Endodermal cell (in vitro differentiated cells): ENCODE measurements around the gene BBC3. TPM values are rescaled to one million over a fixed set of nuclear protein-coding genes. Genes with fewer than 3 reads are reported as not detected.

Experiments used
- DNase-seq: peaks from one replicate; pipeline ENCODE4 v3.0.0-alpha.2; 2017
- H3K27ac ChIP-seq: 2 replicates; pipeline ENCODE4 v1.5.1; 2013; ENCODE audit warnings: mild to moderate bottlenecking, low read depth, low read length, moderate library complexity
- H3K27me3 ChIP-seq: 2 replicates; pipeline ENCODE4 v1.6.1; 2013; ENCODE audit warnings: mild to moderate bottlenecking, low read length, moderate library complexity; ENCODE audit not compliant: insufficient read depth, control insufficient read depth, poor library complexity, severe bottlenecking
- H3K36me3 ChIP-seq: 2 replicates; pipeline ENCODE4 v1.7.0; 2013; ENCODE audit warnings: mild to moderate bottlenecking, low read length, moderate library complexity; ENCODE audit not compliant: control insufficient read depth, insufficient read depth
- H3K4me1 ChIP-seq: one replicate; pipeline ENCODE4 v1.7.0; 2013; ENCODE audit warnings: low read length; ENCODE audit not compliant: control insufficient read depth, insufficient read depth
- H3K4me3 ChIP-seq: 2 replicates; pipeline ENCODE4 v1.5.1; 2013; ENCODE audit warnings: mild to moderate bottlenecking, low read length, moderate library complexity
- H3K9ac ChIP-seq: 2 replicates; pipeline ENCODE4 v1.6.1; 2013; ENCODE audit warnings: mild to moderate bottlenecking, low read length, moderate library complexity; ENCODE audit not compliant: poor library complexity, severe bottlenecking; ENCODE audit errors: extremely low read depth
- H3K9me3 ChIP-seq: 2 replicates; pipeline ENCODE4 v1.6.1; 2013; ENCODE audit warnings: mild to moderate bottlenecking, low read length, moderate library complexity; ENCODE audit not compliant: control insufficient read depth
- H3K27ac Mint-ChIP-seq: 2 replicates; pipeline ENCODE4 v1.8.0; 2020; ENCODE audit warnings: mixed read lengths
- H3K27me3 Mint-ChIP-seq: 2 replicates; pipeline ENCODE4 v1.8.0; 2021; ENCODE audit warnings: mild to moderate bottlenecking, mixed read lengths; ENCODE audit not compliant: insufficient read depth
- H3K36me3 Mint-ChIP-seq: 2 replicates; pipeline ENCODE4 v1.8.0; 2020; ENCODE audit warnings: low read depth, mixed read lengths
- H3K4me1 Mint-ChIP-seq: 2 replicates; pipeline ENCODE4 v1.8.0; 2020; ENCODE audit warnings: mixed read lengths
- H3K4me3 Mint-ChIP-seq: 2 replicates; pipeline ENCODE4 v1.8.0; 2020; ENCODE audit warnings: mild to moderate bottlenecking, moderate library complexity, mixed read lengths
- H3K9me3 Mint-ChIP-seq: 2 replicates; pipeline ENCODE4 v1.8.0; 2020; ENCODE audit warnings: mild to moderate bottlenecking, mixed read lengths
- CTCF ChIP-seq: fragments of 200-600 bp; sonication (generic); conservative IDR thresholded peaks from 2 replicates; pipeline ENCODE4 v1.5.0; 2021; ENCODE audit warnings: antibody characterized with exemption, mild to moderate bottlenecking
- WGBS, 2 experiments: methylation state at CpG; one replicate each; pipeline versions ENCODE4 v1.1.5 to v1.1.7; 2013; ENCODE audit warnings: missing lambda C conversion rate in 2 of 2, mixed read lengths in 1 of 2; ENCODE audit not compliant: insufficient coverage in 1 of 2, insufficient read length in 1 of 2; 5-methylcytosine and 5-hydroxymethylcytosine counted together
- total RNA-seq, 2 donors: library from RNA; stranded (reverse); fragmentation: NEBNext Ultra II Directional in 1 of 2; extraction: Animal tissue kit (Norgen Biotek cat#: 25700) in 1 of 2; gene quantifications; 2 replicates in 1 of 2; 3 replicates in 1 of 2; pipeline ENCODE4 v1.2.1, GENCODE V29; 2021

BBC3 gene
- total RNA-seq, 2 donors from 2014 or later: 8.8 to 13.4 TPM

DNA sequence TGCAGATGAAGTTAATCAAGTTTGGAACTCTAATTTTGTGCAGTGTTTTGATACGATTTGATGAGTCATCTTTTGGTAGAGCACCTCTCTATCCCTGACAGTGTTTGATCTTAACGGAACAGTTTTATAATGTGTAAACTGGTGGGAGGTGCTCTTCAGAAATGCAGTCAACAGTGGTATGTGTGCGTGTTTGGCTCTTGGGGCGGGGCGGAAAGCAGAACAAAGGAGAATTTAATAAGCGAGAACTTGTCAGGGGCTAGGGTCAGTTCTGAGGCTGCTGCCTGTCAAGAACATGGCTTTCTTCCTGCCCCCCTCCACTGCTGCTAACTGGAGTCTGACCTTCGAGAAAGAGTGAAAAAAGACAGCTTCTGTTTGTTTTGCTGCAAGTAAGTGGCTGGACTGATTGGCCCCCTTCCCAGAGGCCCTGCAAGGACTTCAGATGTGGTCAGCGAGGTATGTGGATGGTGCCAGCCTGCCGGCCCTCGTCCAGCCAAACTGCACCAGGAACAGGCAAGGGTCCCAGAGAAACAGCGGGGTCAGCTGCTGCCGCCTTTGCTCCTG, 40.8 kb downstream of the BBC3 start:
- Histone ChIP-seq H3K4me3 (no peak overlapping the region), H3K4me1 (peaks cover 20% of the 10 kb centered on the region), H3K27me3 (no peaks in the 10 kb centered on the region), H3K9ac (no peak overlapping the region), H3K9me3 (no peaks in the 10 kb centered on the region), H3K27ac (peak overlapping the region; percentile 85), H3K36me3 (peaks cover 76% of the 10 kb centered on the region)
- peaks cover 45% of the 10 kb centered on the region for H3K36me3 Mint-ChIP-seq
- TF ChIP-seq CTCF: no peak
- no peaks in the 10 kb centered on the region for H3K27me3 Mint-ChIP-seq
- peak overlapping the region; percentile 48 for H3K27ac Mint-ChIP-seq
- 82 to 92% methylated on average over 11 to 12 of the region's 12 CpGs for WGBS, 2 experiments
- no peaks in the 10 kb centered on the region for H3K9me3 Mint-ChIP-seq
- DNase-seq: no peak
- H3K4me3 Mint-ChIP-seq: no peak overlapping the region
- H3K4me1 Mint-ChIP-seq: peaks cover 38% of the 10 kb centered on the region

- Histone ChIP-seq H3K27me3 (no peaks in the 10 kb centered on the region), H3K36me3 (peaks cover 83% of the 10 kb centered on the region), H3K27ac (peak overlapping the region; percentile 47), H3K4me3 (no peak overlapping the region), H3K9me3 (no peaks in the 10 kb centered on the region), H3K4me1 (peaks cover 20% of the 10 kb centered on the region), H3K9ac (peak overlapping the region; percentile 3)
- H3K9me3 Mint-ChIP-seq: no peaks in the 10 kb centered on the region
- peaks cover 37% of the 10 kb centered on the region for H3K4me1 Mint-ChIP-seq
- 91 to 100% methylated on average over 4 to 5 of the region's 5 CpGs for WGBS, 2 experiments
- TF ChIP-seq CTCF: no peak
- no peak for DNase-seq
- no peak overlapping the region for H3K4me3 Mint-ChIP-seq
- no peaks in the 10 kb centered on the region for H3K27me3 Mint-ChIP-seq
- H3K36me3 Mint-ChIP-seq: peaks cover 49% of the 10 kb centered on the region
- peak overlapping the region; percentile 73 for H3K27ac Mint-ChIP-seq
Observed at GRCh38 chr19:47188507-47189033, 42.4 kb downstream of the BBC3 start.

DNA sequence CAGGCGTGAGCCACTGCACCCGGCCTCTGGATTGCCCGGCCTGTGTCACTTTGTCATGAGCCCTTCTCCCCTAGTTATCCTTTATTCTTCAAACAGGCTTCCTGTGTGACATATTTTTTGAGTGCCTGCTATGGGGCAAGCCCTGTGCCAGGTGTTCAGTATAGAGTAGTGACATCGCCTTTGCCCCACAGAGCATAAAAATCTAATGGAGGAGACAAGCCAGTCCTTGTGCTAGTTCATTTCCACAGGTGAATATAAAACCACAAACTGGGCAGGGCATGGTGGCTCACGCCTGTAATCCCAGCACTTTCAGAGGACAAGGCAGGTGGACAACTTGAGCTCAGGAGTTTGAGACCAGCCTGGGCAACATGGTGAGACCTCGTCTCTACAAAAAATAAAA, 43.2 kb downstream of the BBC3 start:
- Mint-ChIP-seq H3K9me3 (no peaks in the 10 kb centered on the region), H3K36me3 (peaks cover 56% of the 10 kb centered on the region), H3K4me3 (no peak overlapping the region), H3K27ac (peak overlapping the region; percentile 59), H3K4me1 (peaks cover 37% of the 10 kb centered on the region), H3K27me3 (no peaks in the 10 kb centered on the region)
- Histone ChIP-seq H3K4me3 (no peak overlapping the region), H3K9me3 (no peaks in the 10 kb centered on the region), H3K36me3 (peaks cover 88% of the 10 kb centered on the region), H3K27me3 (no peaks in the 10 kb centered on the region), H3K27ac (no peak overlapping the region), H3K9ac (no peak overlapping the region), H3K4me1 (peaks cover 20% of the 10 kb centered on the region)
- TF ChIP-seq CTCF: no peak
- DNase-seq: no peak
- 92 to 93% methylated on average over 5 to 6 of the region's 6 CpGs for WGBS, 2 experiments
